ENCODE results near the gene RCL1.

Gene RCL1

GRCh38 chr9:4857163-4857810, 64.5 kb downstream of the RCL1 start:
- H3K9me3 ChIP-seq (ENCODE audit: control insufficient read depth, insufficient read depth, low read length) = no peaks in the 10 kb centered on the region
- H3K4me1 ChIP-seq (ENCODE audit: insufficient read depth, low read length) = no peaks in the 10 kb centered on the region
- H3K9ac ChIP-seq (ENCODE audit: low read depth, low read length) = no peak overlapping the region
- H3K36me3 ChIP-seq (ENCODE audit: insufficient read depth, low read length) = peaks cover 7% of the 10 kb centered on the region; the same call in 1 of the 2 replicates

- Histone ChIP-seq H3K4me1 (ENCODE audit: insufficient read depth, low read length) (no peaks in the 10 kb centered on the region), H3K36me3 (ENCODE audit: insufficient read depth, low read length) (peaks cover 5% of the 10 kb centered on the region; the same call in 1 of the 2 replicates), H3K9ac (ENCODE audit: low read depth, low read length) (no peak overlapping the region), H3K9me3 (ENCODE audit: control insufficient read depth, insufficient read depth, low read length) (no peaks in the 10 kb centered on the region)
These were observed 66.3 kb downstream of the RCL1 start for GRCh38 chr9:4859035-4859434.

GRCh38 chr9:4860383-4860782, 67.6 kb downstream of the RCL1 start:
- no peaks in the 10 kb centered on the region for H3K9me3 ChIP-seq (ENCODE audit: control insufficient read depth, insufficient read depth, low read length)
- no peak overlapping the region for H3K9ac ChIP-seq (ENCODE audit: low read depth, low read length)
- no peaks in the 10 kb centered on the region for H3K4me1 ChIP-seq (ENCODE audit: insufficient read depth, low read length)
- peaks cover 5% of the 10 kb centered on the region for H3K36me3 ChIP-seq (ENCODE audit: insufficient read depth, low read length)

- peaks cover 5% of the 10 kb centered on the region for H3K36me3 ChIP-seq (ENCODE audit: insufficient read depth, low read length)
- no peaks in the 10 kb centered on the region for H3K4me1 ChIP-seq (ENCODE audit: insufficient read depth, low read length)
- no peak overlapping the region for H3K9ac ChIP-seq (ENCODE audit: low read depth, low read length)
- H3K9me3 ChIP-seq (ENCODE audit: control insufficient read depth, insufficient read depth, low read length) = no peaks in the 10 kb centered on the region
These were observed 68.4 kb downstream of the RCL1 start for GRCh38 chr9:4861145-4861544.

GRCh38 chr9:4861736-4862451, 69.2 kb downstream of the RCL1 start:
- peaks cover 5% of the 10 kb centered on the region for H3K36me3 ChIP-seq (ENCODE audit: insufficient read depth, low read length)
- H3K9ac ChIP-seq (ENCODE audit: low read depth, low read length) = no peak overlapping the region
- no peaks in the 10 kb centered on the region for H3K9me3 ChIP-seq (ENCODE audit: control insufficient read depth, insufficient read depth, low read length)
- no peaks in the 10 kb centered on the region for H3K4me1 ChIP-seq (ENCODE audit: insufficient read depth, low read length)

GRCh38 chr9:4862506-4863250, 69.9 kb downstream of the RCL1 start:
- peaks cover 5% of the 10 kb centered on the region for H3K36me3 ChIP-seq (ENCODE audit: insufficient read depth, low read length)
- H3K4me1 ChIP-seq (ENCODE audit: insufficient read depth, low read length) = no peaks in the 10 kb centered on the region
- no peak overlapping the region for H3K9ac ChIP-seq (ENCODE audit: low read depth, low read length)
- no peaks in the 10 kb centered on the region for H3K9me3 ChIP-seq (ENCODE audit: control insufficient read depth, insufficient read depth, low read length)

- Histone ChIP-seq H3K36me3 (ENCODE audit: insufficient read depth, low read length) (peaks cover 7% of the 10 kb centered on the region), H3K9me3 (ENCODE audit: control insufficient read depth, insufficient read depth, low read length) (no peaks in the 10 kb centered on the region), H3K4me1 (ENCODE audit: insufficient read depth, low read length) (no peaks in the 10 kb centered on the region), H3K9ac (ENCODE audit: low read depth, low read length) (no peak overlapping the region)
These were observed 71.5 kb downstream of the RCL1 start for GRCh38 chr9:4864234-4864661.

- no peaks in the 10 kb centered on the region for H3K4me1 ChIP-seq (ENCODE audit: insufficient read depth, low read length)
- peaks cover 7% of the 10 kb centered on the region for H3K36me3 ChIP-seq (ENCODE audit: insufficient read depth, low read length)
- no peaks in the 10 kb centered on the region for H3K9me3 ChIP-seq (ENCODE audit: control insufficient read depth, insufficient read depth, low read length)
- H3K9ac ChIP-seq (ENCODE audit: low read depth, low read length) = no peak overlapping the region
These were observed 72.0 kb downstream of the RCL1 start for GRCh38 chr9:4864698-4865097.

- Histone ChIP-seq H3K9ac (ENCODE audit: low read depth, low read length) (no peak overlapping the region), H3K9me3 (ENCODE audit: control insufficient read depth, insufficient read depth, low read length) (no peaks in the 10 kb centered on the region), H3K4me1 (ENCODE audit: insufficient read depth, low read length) (no peaks in the 10 kb centered on the region), H3K36me3 (ENCODE audit: insufficient read depth, low read length) (peaks cover 4% of the 10 kb centered on the region)
These were observed 72.9 kb downstream of the RCL1 start for GRCh38 chr9:4865681-4866080.

GRCh38 chr9:4866239-4866969, 73.7 kb downstream of the RCL1 start:
- H3K4me1 ChIP-seq (ENCODE audit: insufficient read depth, low read length) = no peaks in the 10 kb centered on the region
- no peaks in the 10 kb centered on the region for H3K9me3 ChIP-seq (ENCODE audit: control insufficient read depth, insufficient read depth, low read length)
- no peak overlapping the region for H3K9ac ChIP-seq (ENCODE audit: low read depth, low read length)
- H3K36me3 ChIP-seq (ENCODE audit: insufficient read depth, low read length) = peaks cover 4% of the 10 kb centered on the region

GRCh38 chr9:4873066-4873465, 80.3 kb downstream of the RCL1 start:
- H3K36me3 ChIP-seq (ENCODE audit: insufficient read depth, low read length) = no peaks in the 10 kb centered on the region
- H3K9ac ChIP-seq (ENCODE audit: low read depth, low read length) = no peak overlapping the region
- H3K4me1 ChIP-seq (ENCODE audit: insufficient read depth, low read length) = no peaks in the 10 kb centered on the region
- H3K9me3 ChIP-seq (ENCODE audit: control insufficient read depth, insufficient read depth, low read length) = no peaks in the 10 kb centered on the region

- Histone ChIP-seq H3K36me3 (ENCODE audit: insufficient read depth, low read length) (no peaks in the 10 kb centered on the region), H3K9me3 (ENCODE audit: control insufficient read depth, insufficient read depth, low read length) (no peaks in the 10 kb centered on the region), H3K4me1 (ENCODE audit: insufficient read depth, low read length) (no peaks in the 10 kb centered on the region), H3K9ac (ENCODE audit: low read depth, low read length) (no peak overlapping the region)
These were observed 82.8 kb downstream of the RCL1 start for GRCh38 chr9:4875559-4875958.

GRCh38 chr9:4879115-4879558, 86.4 kb downstream of the RCL1 start:
- Histone ChIP-seq H3K9me3 (ENCODE audit: control insufficient read depth, insufficient read depth, low read length) (no peaks in the 10 kb centered on the region), H3K9ac (ENCODE audit: low read depth, low read length) (no peak overlapping the region), H3K36me3 (ENCODE audit: insufficient read depth, low read length) (no peaks in the 10 kb centered on the region), H3K4me1 (ENCODE audit: insufficient read depth, low read length) (no peaks in the 10 kb centered on the region)

- H3K4me1 ChIP-seq (ENCODE audit: insufficient read depth, low read length) = no peaks in the 10 kb centered on the region
- H3K36me3 ChIP-seq (ENCODE audit: insufficient read depth, low read length) = no peaks in the 10 kb centered on the region
- no peaks in the 10 kb centered on the region for H3K9me3 ChIP-seq (ENCODE audit: control insufficient read depth, insufficient read depth, low read length)
- no peak overlapping the region for H3K9ac ChIP-seq (ENCODE audit: low read depth, low read length)
These were observed 90.7 kb downstream of the RCL1 start for GRCh38 chr9:4883326-4883873.
